GM18870 (cell line): ENCODE results near the gene PIK3C2G.

Source experiments
- ATAC-seq: cut with Tn5 transposase; IDR thresholded peaks from one replicate; pipeline ENCODE4 v1.9.1; 2021; ENCODE audit warnings: moderate library complexity; ENCODE audit not compliant: unreplicated experiment

Gene PIK3C2G

GRCh38 chr12:18402872-18403611 lies 141.7 kb downstream of the PIK3C2G start:
- ATAC-seq, result no peak

- ATAC-seq, result no peak
Observed at GRCh38 chr12:18411453-18411852, 150.1 kb downstream of the PIK3C2G start.

- ATAC-seq, result no peak
Observed at GRCh38 chr12:18414671-18415070, 153.4 kb downstream of the PIK3C2G start.

- no peak for ATAC-seq
Observed at GRCh38 chr12:18415227-18415626, 153.9 kb downstream of the PIK3C2G start.

- ATAC-seq, result no peak
Observed at GRCh38 chr12:18416412-18416811, 155.1 kb downstream of the PIK3C2G start.

- no peak for ATAC-seq
Observed at GRCh38 chr12:18419311-18419710, 158.0 kb downstream of the PIK3C2G start.

GRCh38 chr12:18421867-18422266 lies 160.5 kb downstream of the PIK3C2G start:
- ATAC-seq, result no peak

GRCh38 chr12:18422871-18423270 lies 161.6 kb downstream of the PIK3C2G start:
- ATAC-seq, result no peak

GRCh38 chr12:18424857-18425256 lies 163.5 kb downstream of the PIK3C2G start:
- ATAC-seq, result no peak

- ATAC-seq, result no peak
Observed at GRCh38 chr12:18427520-18427919, 166.2 kb downstream of the PIK3C2G start.

GRCh38 chr12:18428416-18428815 lies 167.1 kb downstream of the PIK3C2G start:
- ATAC-seq, result no peak

GRCh38 chr12:18429366-18429765 lies 168.0 kb downstream of the PIK3C2G start:
- no peak for ATAC-seq

- peak; percentile 66 for ATAC-seq
Observed at GRCh38 chr12:18430425-18431048, 169.2 kb downstream of the PIK3C2G start.

- no peak for ATAC-seq
Observed at GRCh38 chr12:18431771-18432170, 170.5 kb downstream of the PIK3C2G start.

GRCh38 chr12:18432206-18432605 lies 170.9 kb downstream of the PIK3C2G start:
- ATAC-seq, result no peak

- no peak for ATAC-seq
Observed at GRCh38 chr12:18436170-18436569, 174.9 kb downstream of the PIK3C2G start.

- ATAC-seq, result no peak
Observed at GRCh38 chr12:18439541-18439940, 178.2 kb downstream of the PIK3C2G start.

GRCh38 chr12:18443768-18444437 lies 182.6 kb downstream of the PIK3C2G start:
- ATAC-seq, result no peak

GRCh38 chr12:18446061-18446644 lies 184.8 kb downstream of the PIK3C2G start:
- ATAC-seq, result no peak

- no peak for ATAC-seq
Observed at GRCh38 chr12:18454330-18454729, 193.0 kb downstream of the PIK3C2G start.

GRCh38 chr12:18456344-18456743 lies 195.0 kb downstream of the PIK3C2G start:
- ATAC-seq, result no peak

- no peak for ATAC-seq
Observed at GRCh38 chr12:18457362-18457761, 196.0 kb downstream of the PIK3C2G start.
